NCI-H2029 (cell line): Measurements from ENCODE around the gene SUGCT.
"Not testable (repeated sequence)": the region's sequence is repeated elsewhere in the genome, so short reads cannot be mapped to it uniquely, and the experiment has no call there.

Source experiments
- DNase-seq: peaks from one replicate; lab custom pipeline; 2025; lab: John Stamatoyannopoulos, UW

The SUGCT gene

GRCh38 chr7:40139891-40140290, 5.1 kb downstream of the SUGCT start:
- DNase-seq: not testable (repeated sequence)

GRCh38 chr7:40141916-40142315, 7.1 kb downstream of the SUGCT start:
- not testable (repeated sequence) for DNase-seq

GRCh38 chr7:40145596-40146130, 10.9 kb downstream of the SUGCT start:
- not testable (repeated sequence) for DNase-seq

- no peak for DNase-seq
These were observed 12.8 kb downstream of the SUGCT start for GRCh38 chr7:40147371-40148246.

GRCh38 chr7:40148247-40148580, 13.4 kb downstream of the SUGCT start:
- not testable (repeated sequence) for DNase-seq

DNA sequence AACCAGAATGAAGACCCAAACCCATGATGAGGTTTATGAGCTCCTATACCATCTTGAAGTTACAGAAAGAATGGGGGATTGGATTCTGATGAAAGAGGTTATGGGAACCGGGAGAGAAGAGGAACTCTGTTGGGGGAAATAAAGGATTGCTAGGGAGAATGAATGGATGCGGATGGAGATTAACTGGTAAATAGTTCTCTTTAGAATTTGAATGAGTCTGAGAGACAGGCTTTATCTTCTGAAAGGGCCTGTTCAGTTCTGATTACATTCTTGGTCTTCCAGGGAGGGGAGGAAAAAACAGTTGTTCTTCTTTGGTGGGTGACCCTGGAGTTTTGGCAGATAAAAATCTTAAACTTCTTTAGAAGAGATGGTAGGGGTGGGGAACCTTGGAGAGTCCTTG, 13.9 kb downstream of the SUGCT start:
- no peak for DNase-seq

GRCh38 chr7:40151504-40151903, 16.7 kb downstream of the SUGCT start:
- no peak for DNase-seq

DNA sequence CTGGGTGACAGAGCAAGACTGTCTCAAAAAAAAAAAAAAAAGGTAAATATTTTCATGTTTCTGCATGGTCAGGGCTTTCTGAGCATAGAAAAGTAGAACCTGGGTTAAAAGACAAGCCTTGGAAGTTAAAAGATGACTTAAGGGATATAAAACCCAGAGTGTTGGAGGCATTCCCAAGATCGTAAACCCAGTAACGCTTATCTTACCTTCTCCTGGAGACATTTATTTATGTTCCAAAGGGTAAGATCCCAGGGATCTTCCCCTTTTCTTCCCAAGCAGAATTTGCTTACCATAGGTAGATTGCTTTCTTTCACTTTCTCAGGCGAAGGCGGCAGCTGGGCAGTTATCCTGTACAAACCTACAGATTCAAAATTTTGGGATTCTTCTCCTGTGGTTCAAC, 22.2 kb downstream of the SUGCT start:
- no peak for DNase-seq

- DNase-seq: no peak
These were observed 27.7 kb downstream of the SUGCT start for GRCh38 chr7:40162516-40162915.

GRCh38 chr7:40165216-40165615, 30.4 kb downstream of the SUGCT start:
- DNase-seq: no peak

- DNase-seq: no peak
These were observed 32.5 kb downstream of the SUGCT start for GRCh38 chr7:40167291-40167690.

DNA sequence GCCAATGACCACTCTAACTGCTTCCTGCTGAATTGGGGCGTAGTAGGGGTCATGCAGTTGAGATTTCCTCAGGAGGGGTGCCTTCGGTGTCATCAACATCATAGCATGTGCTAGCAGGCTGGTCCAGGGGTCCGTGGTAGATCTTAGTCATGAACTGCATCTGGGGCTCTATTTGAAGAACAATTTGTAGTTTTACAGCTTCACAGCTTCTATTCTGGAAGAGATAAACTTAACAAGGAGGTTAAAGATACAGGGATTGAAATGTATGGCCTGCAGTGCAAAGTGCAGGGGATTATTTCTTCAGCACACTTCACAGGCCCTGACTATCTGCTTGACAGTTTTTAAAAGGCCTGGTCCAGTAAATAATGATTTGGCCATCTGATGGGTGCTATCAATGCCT, 33.5 kb downstream of the SUGCT start:
- not testable (repeated sequence) for DNase-seq

GRCh38 chr7:40173121-40173520, 38.3 kb downstream of the SUGCT start:
- DNase-seq: not testable (repeated sequence)

GRCh38 chr7:40175256-40175655, 40.5 kb downstream of the SUGCT start:
- not testable (repeated sequence) for DNase-seq

- DNase-seq: no peak
These were observed 41.1 kb downstream of the SUGCT start for GRCh38 chr7:40175725-40176510.

DNA sequence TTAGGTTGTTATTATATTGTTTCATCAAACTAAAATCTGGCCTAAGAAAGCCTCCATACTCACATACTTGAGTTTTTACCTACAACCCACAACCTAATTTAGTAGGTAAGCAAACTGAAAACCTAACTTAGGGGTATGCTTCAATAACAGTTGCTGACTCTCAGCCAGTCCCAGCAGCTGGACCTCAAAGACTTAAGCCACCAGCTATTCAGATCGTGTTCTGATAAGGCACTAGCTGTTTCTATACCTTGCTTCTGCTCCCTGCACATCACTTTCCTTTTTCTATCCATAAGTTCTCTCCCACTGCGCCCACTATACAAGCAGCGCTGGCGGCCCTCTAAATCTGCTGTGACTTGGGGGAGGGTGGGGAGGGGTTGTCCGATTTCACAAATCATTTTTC, 42.3 kb downstream of the SUGCT start:
- no peak for DNase-seq

DNA sequence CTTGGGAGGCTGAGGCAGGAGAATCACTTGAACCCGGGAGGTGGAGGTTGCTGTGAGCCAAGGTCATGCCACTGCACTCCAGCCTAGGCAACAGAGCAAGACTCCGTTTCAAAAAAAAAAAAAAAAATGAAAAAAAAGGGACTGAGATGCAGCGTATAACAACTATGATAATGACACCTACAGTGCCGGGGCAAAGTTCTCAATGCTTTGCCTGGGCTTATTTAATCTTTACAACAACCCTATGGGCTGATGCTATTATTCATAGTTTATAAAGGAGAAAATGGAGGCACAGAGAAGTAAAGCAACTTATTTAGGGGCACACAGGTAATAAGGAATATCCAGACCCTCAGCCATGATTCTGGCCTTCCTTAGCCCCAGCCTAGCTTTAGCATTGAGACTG, 47.6 kb downstream of the SUGCT start:
- no peak for DNase-seq

DNA sequence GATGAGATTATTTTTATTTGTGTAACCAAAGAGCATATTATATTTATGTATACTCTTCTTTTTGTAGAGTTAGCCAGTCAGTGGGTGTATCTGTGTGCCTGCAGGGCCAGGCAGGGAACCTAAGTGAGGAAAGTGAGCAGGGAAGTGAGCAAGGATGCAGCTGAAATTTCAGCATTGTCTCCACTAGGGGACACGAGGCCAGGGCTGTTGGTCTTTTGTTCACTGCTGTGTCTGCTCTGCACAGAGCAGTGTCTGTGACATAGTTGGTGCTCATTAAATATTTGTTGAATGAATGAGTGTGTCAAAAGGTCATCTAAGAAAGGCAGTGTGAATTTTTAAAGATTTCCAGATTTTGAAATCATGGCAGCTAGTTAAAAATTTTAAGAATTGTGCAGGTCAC, 51.8 kb downstream of the SUGCT start:
- no peak for DNase-seq

GRCh38 chr7:40192036-40192435, 57.2 kb downstream of the SUGCT start:
- no peak for DNase-seq

GRCh38 chr7:40194745-40195144, 59.9 kb downstream of the SUGCT start:
- no peak for DNase-seq

GRCh38 chr7:40197527-40197926, 62.7 kb downstream of the SUGCT start:
- DNase-seq: no peak

GRCh38 chr7:40199076-40199802, 64.4 kb downstream of the SUGCT start:
- no peak for DNase-seq
